Lung (tissue), 12 donors: ENCODE results near the gene NPW. TPM values are rescaled to one million over a fixed set of nuclear protein-coding genes. Genes with fewer than 3 reads are reported as not detected.

Source experiments
- ATAC-seq: fragments of 200-7000 bp; cut with Tn5 transposase; one replicate; pipeline ENCODE4 v1.9.1; 2020; ENCODE audit warnings: moderate number of reproducible peaks; ENCODE audit not compliant: insufficient read depth, low FRiP score
- DNase-seq, 3 donors: peaks; one replicate each; pipeline ENCODE4 v3.0.0-alpha.2; 2013 to 2017
- H3K27ac ChIP-seq, 2 donors: one replicate each; pipeline ENCODE4 v1.5.1; 2013; ENCODE audit warnings: mild to moderate bottlenecking in 2 of 2, moderate library complexity in 2 of 2, control low read depth in 1 of 2, inconsistent platforms in 1 of 2, low read depth in 1 of 2, low read length in 1 of 2
- H3K27me3 ChIP-seq, 3 donors: one replicate each; pipeline ENCODE4 v1.5.1; 2013; ENCODE audit warnings: low read length in 2 of 3; ENCODE audit not compliant: control insufficient read depth in 3 of 3, insufficient read depth in 3 of 3
- H3K36me3 ChIP-seq, 4 donors: one replicate each; pipeline ENCODE4 v1.5.1; 2013; ENCODE audit warnings: low read length in 4 of 4, mild to moderate bottlenecking in 1 of 4, moderate library complexity in 1 of 4; ENCODE audit not compliant: control insufficient read depth in 4 of 4, insufficient read depth in 4 of 4
- H3K4me1 ChIP-seq, 5 donors: one replicate each; pipeline ENCODE4 v1.5.1; 2013; ENCODE audit warnings: low read length in 5 of 5, mild to moderate bottlenecking in 2 of 5, moderate library complexity in 1 of 5; ENCODE audit not compliant: control insufficient read depth in 5 of 5, insufficient read depth in 5 of 5
- H3K4me3 ChIP-seq: one replicate; pipeline ENCODE4 v1.5.1; 2013; ENCODE audit warnings: mild to moderate bottlenecking, control low read depth, moderate library complexity
- H3K9ac ChIP-seq, 2 donors: one replicate each; pipeline ENCODE4 v1.5.1; 2013; ENCODE audit warnings: low read length in 2 of 2, control low read depth in 1 of 2; ENCODE audit not compliant: insufficient read depth in 1 of 2
- H3K9me3 ChIP-seq, 4 donors: one replicate each; pipeline ENCODE4 v1.5.1; 2013; ENCODE audit warnings: low read length in 3 of 4, mild to moderate bottlenecking in 1 of 4, moderate library complexity in 1 of 4; ENCODE audit not compliant: control insufficient read depth in 4 of 4, insufficient read depth in 3 of 4
- CTCF ChIP-seq: IDR thresholded peaks from 2 replicates; pipeline ENCODE4 v1.5.1; 2012; ENCODE audit warnings: mild to moderate bottlenecking; ENCODE audit errors: control extremely low read depth, extremely low read depth
- WGBS, 2 donors: extraction: QIAGEN DNeasy Blood & Tissue Kit; methylation state at CpG; one replicate each; pipeline ENCODE4 v1.1.7; 2013; 5-methylcytosine and 5-hydroxymethylcytosine counted together
- polyA plus RNA-seq, 2 donors: library from polyadenylated mRNA; stranded (reverse); fragments of 200-250 nt; gene quantifications; one replicate each; pipeline ENCODE4 v1.2.1, GENCODE V29; 2013
- total RNA-seq, 2 donors: library from RNA; depleted of rRNA in 1 of 2; stranded (reverse); fragments of >200 nt in 1 of 2; gene quantifications; one replicate each; pipeline ENCODE4 v1.2.1, GENCODE V29; 2014 to 2021
- donor health status: control.
- donor health status: control.
- donor health status: Bipolar disorder and iron deficiency.
- donor health status: healthy.
- donor health status: DM: yes; HTN: yes; CAD: no.

Gene NPW
- total and polyA plus RNA-seq, 4 donors: 0.12 to 1.3 (median 0.53) TPM

- peaks cover 0 to 18% (median 10%) of the 10 kb centered on the region in 4 donors for H3K36me3 ChIP-seq
- peak overlapping the region; percentile 89 for H3K4me3 ChIP-seq
- ATAC-seq (no peak), DNase-seq (no peak)
- TF ChIP-seq CTCF: no peak
- H3K4me1 ChIP-seq: peaks cover 5 to 31% (median 17%) of the 10 kb centered on the region in 5 donors
- H3K27ac ChIP-seq: peak overlapping the region; percentile 64 to 71
- 1% methylated on average over 29 to 30 of the region's 30 CpGs for WGBS, 2 donors
- peak overlapping the region; percentile 48 to 77 for H3K9ac ChIP-seq
- H3K27me3 ChIP-seq: no peaks in the 10 kb centered on the region
- no peaks in the 10 kb centered on the region for H3K9me3 ChIP-seq
Measured at GRCh38 chr16:2048116-2048543, 28.5 kb downstream of the NPW start.

GRCh38 chr16:2053211-2053610, 33.6 kb downstream of the NPW start:
- Histone ChIP-seq H3K36me3 (peaks cover 0 to 52% (median 19%) of the 10 kb centered on the region in 4 donors), H3K27ac (no peak overlapping the region), H3K4me3 (no peak overlapping the region), H3K9ac (no peak overlapping the region), H3K4me1 (peaks cover 0 to 9% (median 5%) of the 10 kb centered on the region in 5 donors), H3K27me3 (no peaks in the 10 kb centered on the region), H3K9me3 (no peaks in the 10 kb centered on the region)
- TF ChIP-seq CTCF: no peak
- ATAC-seq (no peak), DNase-seq (no peak)
- 96% methylated on average over 21 of the region's 21 CpGs for WGBS, 2 donors

- no peak overlapping the region for H3K9ac ChIP-seq
- H3K4me1 ChIP-seq: peaks cover 0 to 2% (median 0%) of the 10 kb centered on the region in 5 donors
- ATAC-seq: no peak
- H3K27ac ChIP-seq: no peak overlapping the region
- no peaks in the 10 kb centered on the region for H3K27me3 ChIP-seq
- TF ChIP-seq CTCF: no peak
- H3K36me3 ChIP-seq: peaks cover 0 to 58% (median 23%) of the 10 kb centered on the region in 4 donors
- H3K9me3 ChIP-seq: no peaks in the 10 kb centered on the region
- WGBS, 2 donors: 95 to 97% methylated on average over 17 of the region's 17 CpGs
- DNase-seq: no peak
- no peak overlapping the region for H3K4me3 ChIP-seq
Measured at GRCh38 chr16:2053897-2054296, 34.3 kb downstream of the NPW start.
